HCT116 (cell line): ENCODE data around the gene SIRPA. TPM values are rescaled to one million over a fixed set of nuclear protein-coding genes. Genes with fewer than 3 reads are reported as not detected.

Experiments used
- ATAC-seq: fragments of 200-7000 bp; cut with Tn5 transposase; 2 replicates; pipeline ENCODE4 v1.9.1; 2020; ENCODE audit warnings: mild to moderate bottlenecking, moderate library complexity
- BruUV-seq: library from RNA; stranded (reverse); fragments of 400-500 nt; replicated peaks from 2 replicates; lab custom pipeline; 2021; lab: Mats Ljungman, UMichigan
- CTCF ChIA-PET: fragments of 300-600 bp; sonication (Branson Sonifier 250); formaldehyde crosslinking; loops from one replicate; lab custom pipeline; 2021; ENCODE audit warnings: antibody characterized with exemption; lab: Charles Lee
- POLR2A ChIA-PET: fragments of 300-600, 350-600 bp; sonication (Branson Sonifier 250); formaldehyde crosslinking; loops from one replicate; lab custom pipeline; 2021; ENCODE audit warnings: antibody characterized with exemption; lab: Charles Lee
- RAD21 ChIA-PET, 2 experiments: fragments of 300-600 bp; sonication (Branson Sonifier 250); formaldehyde crosslinking; loops; one replicate each; lab custom pipeline; 2023; ENCODE audit warnings: low total read pairs in 2 of 2; ENCODE audit not compliant: uncharacterized antibody in 2 of 2, unreplicated experiment in 2 of 2, low non-redundant PET in 1 of 2; lab: Charles Lee
- DNase-seq: peaks from one replicate; pipeline ENCODE4 v3.0.0-alpha.2; 2010; ENCODE audit warnings: low read depth, low spot score
- H2AFZ ChIP-seq: fragments of 200-600 bp; shearing (Covaris generic), sonication (generic); 2 replicates; pipeline ENCODE4 v1.6.1; 2017; ENCODE audit warnings: low read depth, mixed run types, mixed read lengths, antibody characterized with exemption, low read length; ENCODE audit not compliant: poor library complexity, severe bottlenecking
- H3K27ac ChIP-seq: 2 replicates; pipeline ENCODE4 v1.5.1; 2012; ENCODE audit warnings: low read depth, low read length
- H3K27me3 ChIP-seq: fragments of 200-600 bp; sonication (generic); 2 replicates; pipeline ENCODE4 v1.6.1; 2016; ENCODE audit warnings: mixed run types, low read length, mixed read lengths; ENCODE audit not compliant: insufficient read depth
- H3K36me3 ChIP-seq, 2 experiments: fragments of 200-500 bp in 1 of 2; fragments of 200-600 bp in 1 of 2; sonication (Bioruptor generic) in 1 of 2; sonication (generic) in 1 of 2; 2 replicates each; pipeline versions ENCODE4 v1.5.1 to v1.6.1; 2014 to 2016; ENCODE audit warnings: low read length in 2 of 2, inconsistent platforms in 1 of 2, mixed read lengths in 1 of 2, mixed run types in 1 of 2; ENCODE audit not compliant: insufficient read depth in 2 of 2, control insufficient read depth in 1 of 2
- H3K4me1 ChIP-seq, 2 experiments: fragments of 200-600 bp in 1 of 2; sonication (generic) in 1 of 2; 2 replicates each; pipeline versions ENCODE4 v1.5.1 to v1.6.1; 2012 to 2017; ENCODE audit warnings: low read length in 2 of 2, inconsistent platforms in 1 of 2, mild to moderate bottlenecking in 1 of 2, mixed read lengths in 1 of 2, mixed run types in 1 of 2, moderate library complexity in 1 of 2; ENCODE audit not compliant: insufficient read depth in 2 of 2, control insufficient read depth in 1 of 2
- H3K4me2 ChIP-seq: fragments of 200-600 bp; sonication (generic); 2 replicates; pipeline ENCODE4 v1.6.1; 2017; ENCODE audit warnings: mixed run types, low read length, mixed read lengths
- H3K4me3 ChIP-seq, 2 experiments: fragments of 200-600 bp in 1 of 2; sonication (generic) in 1 of 2; replicated peaks in 1 of 2; 2 replicates each; pipeline ENCODE4 v1.5.1; 2011 to 2016; ENCODE audit warnings: low read length in 2 of 2, control low read depth in 1 of 2, low read depth in 1 of 2, mild to moderate bottlenecking in 1 of 2, mixed read lengths in 1 of 2, mixed run types in 1 of 2
- H3K79me2 ChIP-seq: fragments of 200-600 bp; sonication (generic); 2 replicates; pipeline ENCODE4 v1.6.1; 2017; ENCODE audit warnings: mild to moderate bottlenecking, mixed run types, low read length, moderate library complexity, mixed read lengths; ENCODE audit not compliant: insufficient read depth
- H3K9ac ChIP-seq: fragments of 200-600 bp; sonication (generic); 2 replicates; pipeline ENCODE4 v1.6.1; 2016; ENCODE audit warnings: low read length, mixed read lengths
- H3K9me2 ChIP-seq: fragments of 200-600 bp; sonication (generic), shearing (Covaris generic); 2 replicates; pipeline ENCODE4 v1.6.1; 2017; ENCODE audit warnings: mixed run types, mild to moderate bottlenecking, moderate library complexity; ENCODE audit not compliant: insufficient read depth
- H3K9me3 ChIP-seq, 2 experiments: fragments of 200-500 bp in 1 of 2; fragments of 200-600 bp in 1 of 2; sonication (Bioruptor generic) in 1 of 2; sonication (generic) in 1 of 2; 2 replicates each; pipeline ENCODE4 v1.6.1; 2014 to 2017; ENCODE audit warnings: low read length in 2 of 2, mixed read lengths in 2 of 2, inconsistent platforms in 1 of 2, low read depth in 1 of 2, mild to moderate bottlenecking in 1 of 2, mixed run types in 1 of 2, moderate library complexity in 1 of 2; ENCODE audit not compliant: control insufficient read depth in 1 of 2, insufficient read depth in 1 of 2
- H4K20me1 ChIP-seq: fragments of 200-600 bp; sonication (generic), shearing (Covaris generic); 2 replicates; pipeline ENCODE4 v1.6.1; 2017; ENCODE audit warnings: mixed run types, mild to moderate bottlenecking, moderate library complexity; ENCODE audit not compliant: insufficient read depth
- CBX3 ChIP-seq: IDR thresholded peaks from 2 replicates; pipeline ENCODE4 v1.6.1; 2012; ENCODE audit warnings: low read depth
- CEBPB ChIP-seq: IDR thresholded peaks from 2 replicates; pipeline ENCODE4 v1.6.1; 2012; ENCODE audit warnings: low read depth
- EGR1 ChIP-seq: IDR thresholded peaks from 2 replicates; pipeline ENCODE4 v1.6.1; 2012; ENCODE audit warnings: low read depth
- ELF1 ChIP-seq: IDR thresholded peaks from 2 replicates; pipeline ENCODE4 v1.6.1; 2012; ENCODE audit warnings: low read depth, borderline replicate concordance
- EZH2phosphoT487 ChIP-seq: fragments of 200-600 bp; IDR thresholded peaks from 2 replicates; pipeline ENCODE4 v1.6.1; 2018; ENCODE audit warnings: antibody characterized with exemption, borderline replicate concordance
- FOSL1 ChIP-seq: IDR thresholded peaks from 2 replicates; pipeline ENCODE4 v1.6.1; 2012; ENCODE audit warnings: low read depth
- JUND ChIP-seq: IDR thresholded peaks from 2 replicates; pipeline ENCODE4 v1.6.1; 2012
- POLR2AphosphoS5 ChIP-seq: IDR thresholded peaks from 2 replicates; pipeline ENCODE4 v1.6.1; 2011; ENCODE audit warnings: mild to moderate bottlenecking, low read depth, low read length, moderate library complexity
- SIN3A ChIP-seq: IDR thresholded peaks from 2 replicates; pipeline ENCODE4 v1.6.1; 2012; ENCODE audit warnings: low read depth
- SP1 ChIP-seq: IDR thresholded peaks from 2 replicates; pipeline ENCODE4 v1.6.1; 2012; ENCODE audit warnings: low read depth
- TCF7L2 ChIP-seq: IDR thresholded peaks from 2 replicates; pipeline ENCODE4 v1.7.0; 2011; ENCODE audit warnings: borderline replicate concordance, inconsistent platforms; ENCODE audit not compliant: insufficient read depth, insufficient read length; ENCODE audit errors: extremely low read depth
- YY1 ChIP-seq: IDR thresholded peaks from 2 replicates; pipeline ENCODE4 v1.6.1; 2011; ENCODE audit warnings: low read length, low read depth, moderate library complexity, mild to moderate bottlenecking; ENCODE audit not compliant: insufficient replicate concordance; ENCODE audit errors: extremely low read depth
- ZNF274 ChIP-seq: fragments of 200-500 bp; sonication (Bioruptor generic); IDR thresholded peaks from 2 replicates; pipeline ENCODE4 v1.6.1; 2014; ENCODE audit warnings: mild to moderate bottlenecking, low read depth, low read length, inconsistent platforms
- intact Hi-C: fragments of 100-400 bp; cut with micrococcal nuclease; formaldehyde crosslinking; loops from 2 replicates; pipeline ENCODE4 v1.10.0; 2022
- total RNA-seq: library from RNA; stranded (reverse); gene quantifications from one replicate; pipeline ENCODE4 v1.2.1, GENCODE V29; 2021; ENCODE audit not compliant: unreplicated experiment
- TF ChIP-seq, protein P1 (sequence below): IDR thresholded peaks from 2 replicates; pipeline ENCODE4 v1.6.1; 2011; ENCODE audit warnings: mild to moderate bottlenecking, low read length, moderate library complexity; ENCODE audit not compliant: insufficient replicate concordance; ENCODE audit errors: extremely low read depth
- TF ChIP-seq, protein P2 (sequence below): IDR thresholded peaks from 2 replicates; pipeline ENCODE4 v1.6.1; 2012

The SIRPA gene
- total RNA-seq, 1 experiment from 2014 or later, result 15.3 TPM

DNA sequence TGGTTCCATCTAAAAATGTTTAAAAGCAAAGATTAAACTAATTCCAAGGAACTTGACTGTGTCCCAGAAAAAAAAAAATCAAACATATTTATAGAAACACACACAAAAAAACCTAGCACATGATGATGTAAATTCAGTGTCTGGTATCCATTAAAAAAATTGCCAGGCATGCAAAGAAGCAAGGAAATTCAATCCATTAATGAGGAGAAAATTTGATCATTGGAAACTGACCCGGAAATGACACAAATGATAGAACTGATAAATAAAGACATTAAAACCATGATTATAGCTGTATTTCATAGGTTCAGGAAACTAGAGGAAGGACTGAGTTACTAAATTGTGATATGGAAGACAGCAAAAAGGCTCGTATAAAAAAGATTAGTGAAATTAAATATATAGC lies 63.9 kb downstream of the SIRPA start:
- ATAC-seq, result no peak
- no peaks in the 10 kb centered on the region for H3K9me3 ChIP-seq
- no peaks in the 10 kb centered on the region; the same call in 1 of the 2 replicates for H3K27me3 ChIP-seq
- ChIA-PET RAD21 (no interaction called here), POLR2A (no interaction called here), CTCF (no interaction called here)
- H4K20me1 ChIP-seq, result no peaks in the 10 kb centered on the region
- BruUV-seq, result no TSS peak
- no peaks in the 10 kb centered on the region for H3K4me1 ChIP-seq
- H2AFZ ChIP-seq, result no peak overlapping the region
- H3K9ac ChIP-seq, result no peak overlapping the region
- no peak for TF ChIP-seq TCF7L2
- no peak for TF ChIP-seq FOSL1
- no peak for TF ChIP-seq CBX3
- TF ChIP-seq, protein P1, sequence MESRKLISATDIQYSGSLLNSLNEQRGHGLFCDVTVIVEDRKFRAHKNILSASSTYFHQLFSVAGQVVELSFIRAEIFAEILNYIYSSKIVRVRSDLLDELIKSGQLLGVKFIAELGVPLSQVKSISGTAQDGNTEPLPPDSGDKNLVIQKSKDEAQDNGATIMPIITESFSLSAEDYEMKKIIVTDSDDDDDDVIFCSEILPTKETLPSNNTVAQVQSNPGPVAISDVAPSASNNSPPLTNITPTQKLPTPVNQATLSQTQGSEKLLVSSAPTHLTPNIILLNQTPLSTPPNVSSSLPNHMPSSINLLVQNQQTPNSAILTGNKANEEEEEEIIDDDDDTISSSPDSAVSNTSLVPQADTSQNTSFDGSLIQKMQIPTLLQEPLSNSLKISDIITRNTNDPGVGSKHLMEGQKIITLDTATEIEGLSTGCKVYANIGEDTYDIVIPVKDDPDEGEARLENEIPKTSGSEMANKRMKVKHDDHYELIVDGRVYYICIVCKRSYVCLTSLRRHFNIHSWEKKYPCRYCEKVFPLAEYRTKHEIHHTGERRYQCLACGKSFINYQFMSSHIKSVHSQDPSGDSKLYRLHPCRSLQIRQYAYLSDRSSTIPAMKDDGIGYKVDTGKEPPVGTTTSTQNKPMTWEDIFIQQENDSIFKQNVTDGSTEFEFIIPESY, result no peak
- no peak for TF ChIP-seq ELF1
- no peak for TF ChIP-seq SIN3A
- TF ChIP-seq, protein P2, sequence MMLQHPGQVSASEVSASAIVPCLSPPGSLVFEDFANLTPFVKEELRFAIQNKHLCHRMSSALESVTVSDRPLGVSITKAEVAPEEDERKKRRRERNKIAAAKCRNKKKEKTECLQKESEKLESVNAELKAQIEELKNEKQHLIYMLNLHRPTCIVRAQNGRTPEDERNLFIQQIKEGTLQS, result no peak
- TF ChIP-seq EGR1, result no peak
- no peak overlapping the region for H3K4me3 ChIP-seq
- no peak for DNase-seq
- intact Hi-C loops, result no loop called here
- no peak overlapping the region for H3K4me2 ChIP-seq
- no peaks in the 10 kb centered on the region for H3K79me2 ChIP-seq
- no peaks in the 10 kb centered on the region for H3K9me2 ChIP-seq
- H3K27ac ChIP-seq, result no peak overlapping the region
- H3K36me3 ChIP-seq, result no peaks in the 10 kb centered on the region

DNA sequence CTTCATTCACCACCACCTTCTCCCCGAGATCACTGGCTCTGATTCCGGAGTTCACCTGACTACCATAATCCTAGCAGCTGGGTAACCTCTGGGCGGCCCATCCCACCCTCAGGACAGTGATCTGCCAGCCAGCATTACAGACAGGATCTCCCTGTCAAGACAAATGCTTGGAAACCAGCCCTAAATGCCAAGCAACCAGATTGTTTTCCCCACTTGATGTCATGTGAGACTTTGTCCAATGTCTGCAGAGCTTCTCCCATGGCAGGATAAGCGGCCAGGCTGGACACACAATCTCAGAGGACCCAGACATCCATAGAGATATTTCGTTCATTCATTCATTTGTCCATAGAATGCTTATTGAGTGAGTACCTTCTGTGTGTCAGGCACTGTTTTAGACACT lies 66.2 kb downstream of the SIRPA start:
- RAD21 ChIA-PET, result no interaction called here
- H3K9me3 ChIP-seq, result no peaks in the 10 kb centered on the region
- no peak overlapping the region for H3K9ac ChIP-seq
- H3K36me3 ChIP-seq, result no peaks in the 10 kb centered on the region
- intact Hi-C loops, result no loop called here
- CTCF ChIA-PET, result no interaction called here
- H3K79me2 ChIP-seq, result no peaks in the 10 kb centered on the region
- H2AFZ ChIP-seq, result no peak overlapping the region
- TF ChIP-seq ELF1 (no peak), CEBPB (no peak), SP1 (no peak), FOSL1 (no peak), SIN3A (no peak), TCF7L2 (no peak), YY1 (no peak), JUND (no peak), EZH2phosphoT487 (no peak), POLR2AphosphoS5 (no peak), CBX3 (no peak), ZNF274 (no peak)
- TF ChIP-seq, protein P2, result no peak
- H3K4me1 ChIP-seq, result peaks cover 0 to 6% of the 10 kb centered on the region in 2 experiments; a peak in 2 of 4 replicates
- no peaks in the 10 kb centered on the region for H4K20me1 ChIP-seq
- no peak overlapping the region for H3K27ac ChIP-seq
- ATAC-seq, result no peak
- H3K4me2 ChIP-seq, result no peak overlapping the region
- POLR2A ChIA-PET, result no interaction called here
- H3K4me3 ChIP-seq, result no peak overlapping the region
- no TSS peak for BruUV-seq
- H3K9me2 ChIP-seq, result no peaks in the 10 kb centered on the region
- H3K27me3 ChIP-seq, result no peaks in the 10 kb centered on the region; the same call in 1 of the 2 replicates
- no peak for DNase-seq
